HL-60 (cell line): Measurements from ENCODE around the gene MDP1.

Experiments
- DNase-seq, 2 experiments: peaks; one replicate each; pipeline ENCODE4 v3.0.0-alpha.2; 2010 to 2020; ENCODE audit warnings: low read depth in 1 of 2, low spot score in 1 of 2
- H3K27ac ChIP-seq: fragments of 250-450 bp; sonication (Bioruptor Pico); replicated peaks from 2 replicates; pipeline ENCODE4 v1.5.1; 2020; ENCODE audit warnings: mild to moderate bottlenecking, moderate library complexity
- H3K27me3 ChIP-seq: fragments of 250-450 bp; sonication (Bioruptor Pico); 2 replicates; pipeline ENCODE4 v1.5.1; 2021; ENCODE audit warnings: mild to moderate bottlenecking, moderate library complexity; ENCODE audit not compliant: insufficient read depth, poor library complexity, severe bottlenecking
- H3K4me3 ChIP-seq: replicated peaks from 2 replicates; pipeline ENCODE4 v1.5.1; 2011; ENCODE audit warnings: mild to moderate bottlenecking, control low read depth, low read length; ENCODE audit not compliant: insufficient read depth
- GABPA ChIP-seq: IDR thresholded peaks from 2 replicates; pipeline ENCODE4 v1.6.1; 2012; ENCODE audit warnings: low read depth
- POLR2AphosphoS5 ChIP-seq: IDR thresholded peaks from 2 replicates; pipeline ENCODE4 v1.6.1; 2012; ENCODE audit warnings: low read depth
- REST ChIP-seq: IDR thresholded peaks from 2 replicates; pipeline ENCODE4 v1.6.1; 2012; ENCODE audit warnings: low read depth; ENCODE audit not compliant: insufficient replicate concordance
- SPI1 ChIP-seq: IDR thresholded peaks from 2 replicates; pipeline ENCODE4 v1.6.1; 2012; ENCODE audit warnings: low read depth, mild to moderate bottlenecking, borderline replicate concordance
- TF ChIP-seq, protein P1 (sequence below): IDR thresholded peaks from one replicate; pipeline ENCODE4 v1.5.1; 2011; ENCODE audit warnings: low read length, control low read depth, inconsistent platforms; ENCODE audit not compliant: insufficient read depth

MDP1 gene

GRCh38 chr14:24189059-24189375 lies 26.8 kb downstream of the MDP1 start:
- DNase-seq, result no peak
- TF ChIP-seq GABPA (no peak), POLR2AphosphoS5 (no peak), REST (no peak), SPI1 (no peak)
- TF ChIP-seq, protein P1, sequence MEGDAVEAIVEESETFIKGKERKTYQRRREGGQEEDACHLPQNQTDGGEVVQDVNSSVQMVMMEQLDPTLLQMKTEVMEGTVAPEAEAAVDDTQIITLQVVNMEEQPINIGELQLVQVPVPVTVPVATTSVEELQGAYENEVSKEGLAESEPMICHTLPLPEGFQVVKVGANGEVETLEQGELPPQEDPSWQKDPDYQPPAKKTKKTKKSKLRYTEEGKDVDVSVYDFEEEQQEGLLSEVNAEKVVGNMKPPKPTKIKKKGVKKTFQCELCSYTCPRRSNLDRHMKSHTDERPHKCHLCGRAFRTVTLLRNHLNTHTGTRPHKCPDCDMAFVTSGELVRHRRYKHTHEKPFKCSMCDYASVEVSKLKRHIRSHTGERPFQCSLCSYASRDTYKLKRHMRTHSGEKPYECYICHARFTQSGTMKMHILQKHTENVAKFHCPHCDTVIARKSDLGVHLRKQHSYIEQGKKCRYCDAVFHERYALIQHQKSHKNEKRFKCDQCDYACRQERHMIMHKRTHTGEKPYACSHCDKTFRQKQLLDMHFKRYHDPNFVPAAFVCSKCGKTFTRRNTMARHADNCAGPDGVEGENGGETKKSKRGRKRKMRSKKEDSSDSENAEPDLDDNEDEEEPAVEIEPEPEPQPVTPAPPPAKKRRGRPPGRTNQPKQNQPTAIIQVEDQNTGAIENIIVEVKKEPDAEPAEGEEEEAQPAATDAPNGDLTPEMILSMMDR, result no peak
- Histone ChIP-seq H3K27me3 (no peaks in the 10 kb centered on the region), H3K4me3 (peak overlapping the region; percentile 88), H3K27ac (peak overlapping the region; percentile 79; the same call in 1 of the 2 replicates)

- TF ChIP-seq POLR2AphosphoS5, result peak; percentile 82; the same call in 1 of the 2 replicates
- TF ChIP-seq, protein P1, result no peak
- peak; percentile 58; the same call in 1 of the 2 replicates for TF ChIP-seq SPI1
- TF ChIP-seq GABPA, result peak; percentile 100
- TF ChIP-seq REST, result peak; percentile 37
- Histone ChIP-seq H3K4me3 (peak within 1 kb of the TSS; percentile 88), H3K27ac (peak within 1 kb of the TSS; percentile 79), H3K27me3 (no peaks in the 10 kb centered on the region)
- DNase-seq, result peak; percentile 94 to 98
These were observed 27.4 kb downstream of the MDP1 start, which contains the start of gene IPO4 for GRCh38 chr14:24188251-24189058. Gene IPO4, minus strand, starts transcription at chr14:24188816. Its CDS starts 29 bp downstream, at chr14:24188787.

GRCh38 chr14:24187539-24187915 lies 28.3 kb downstream of the MDP1 start:
- no peak overlapping the region for H3K27ac ChIP-seq
- H3K27me3 ChIP-seq, result no peaks in the 10 kb centered on the region
- peak overlapping the region; percentile 88 for H3K4me3 ChIP-seq
- TF ChIP-seq, protein P1, result no peak
- TF ChIP-seq REST, result no peak
- TF ChIP-seq GABPA, result no peak
- no peak for TF ChIP-seq SPI1
- no peak for TF ChIP-seq POLR2AphosphoS5
- no peak for DNase-seq
